Heart left ventricle (tissue), 16 donors: ENCODE data around the gene BCAN. TPM values are rescaled to one million over a fixed set of nuclear protein-coding genes. Genes with fewer than 3 reads are reported as not detected.
"Not testable (repeated sequence)": the region's sequence is repeated elsewhere in the genome, so short reads cannot be mapped to it uniquely, and the experiment has no call there.

ENCODE experiments used
- ATAC-seq, 4 donors: fragments of 200-7000 bp; cut with Tn5 transposase; one replicate each; pipeline ENCODE4 v1.9.1; 2020 to 2022; ENCODE audit warnings: moderate library complexity in 4 of 4, mild to moderate bottlenecking in 3 of 4, moderate number of reproducible peaks in 1 of 4
- DNase-seq, 5 donors: peaks; one replicate each; pipeline ENCODE4 v3.0.0-alpha.2; 2020
- H3K27ac ChIP-seq, 12 donors: fragments of 200-600 bp; sonication (generic) in 4 of 12; one replicate each; pipeline versions ENCODE4 v1.5.0 to v1.8.0; 2016 to 2022; ENCODE audit warnings: mild to moderate bottlenecking in 2 of 12
- H3K27me3 ChIP-seq, 9 donors: fragments of 200-600 bp; sonication (generic) in 2 of 9; one replicate each; pipeline versions ENCODE4 v1.5.1 to v1.8.0; 2016 to 2022; ENCODE audit warnings: mild to moderate bottlenecking in 3 of 9
- H3K36me3 ChIP-seq, 9 donors: fragments of 200-600 bp; sonication (generic) in 2 of 9; one replicate each; pipeline versions ENCODE4 v1.5.0 to v1.8.0; 2018 to 2022; ENCODE audit warnings: mild to moderate bottlenecking in 2 of 9
- H3K4me1 ChIP-seq, 12 donors: fragments of 200-600 bp; sonication (generic) in 4 of 12; one replicate each; pipeline versions ENCODE4 v1.5.0 to v1.8.0; 2016 to 2022; ENCODE audit warnings: mild to moderate bottlenecking in 3 of 12
- H3K4me3 ChIP-seq, 12 donors: fragments of 200-600 bp; sonication (generic) in 4 of 12; one replicate each; pipeline versions ENCODE4 v1.5.0 to v1.8.0; 2017 to 2022; ENCODE audit warnings: mild to moderate bottlenecking in 9 of 12, moderate library complexity in 4 of 12
- H3K9me3 ChIP-seq, 12 donors: fragments of 200-600 bp; sonication (generic) in 4 of 12; one replicate each; pipeline versions ENCODE4 v1.5.0 to v1.8.0; 2016 to 2022; ENCODE audit warnings: mild to moderate bottlenecking in 1 of 12
- POLR2A ChIP-seq, 2 donors: fragments of 450-650 bp; IDR thresholded peaks; one replicate each; pipeline ENCODE4 v1.6.1; 2017; ENCODE audit warnings: antibody characterized with exemption in 2 of 2, mild to moderate bottlenecking in 2 of 2, moderate library complexity in 2 of 2
- WGBS, 4 donors: extraction: QIAGEN DNeasy Blood & Tissue Kit in 2 of 4; methylation state at CpG; one replicate each; pipeline versions ENCODE4 v1.1.5 to v1.1.7; 2013 to 2018; 5-methylcytosine and 5-hydroxymethylcytosine counted together
- intact Hi-C, 10 donors: fragments of 100-400 bp; cut with DNase I; formaldehyde crosslinking; loops; one replicate each; pipeline versions ENCODE4 v1.11.1 to v1.14.2; 2022
- polyA plus RNA-seq, 2 donors: library from polyadenylated mRNA; stranded (reverse); fragments of 200-250 nt; gene quantifications; one replicate each; pipeline ENCODE4 v1.2.3, GENCODE V29; 2013
- total RNA-seq, 9 donors: library from RNA; depleted of rRNA in 2 of 9; stranded (reverse); fragments of >200 nt in 2 of 9; fragmentation: NEBNext Ultra II Directional in 3 of 9; extraction: Animal tissue kit (Norgen Biotek cat#: 25700) in 3 of 9; gene quantifications; one replicate each; pipeline versions ENCODE4 v1.1.0 to v1.2.4, GENCODE V29; 2016 to 2023
- TF ChIP-seq, protein P1 (sequence below), 12 donors: fragments of 200-600 bp; sonication (generic) in 4 of 12; IDR thresholded peaks; one replicate each; pipeline versions ENCODE4 v1.5.0 to v1.8.0; 2018 to 2022; ENCODE audit warnings: antibody characterized with exemption in 12 of 12, mild to moderate bottlenecking in 5 of 12
- donor health status: ischemic (EF 13 %, LVEDD 7.1; RV severe dilation, severe dysfunction).
- donor health status: healthy with polysubstance abuse.
- donor health status: DM: no; HTN: yes; CAD: no.
- donor health status: DM: no; HTN: no; CAD: no.
- donor health status: ischemic (EF 25% LVEDD 6.9; RV normal size, moderate dysfunction).
- donor health status: ischemic (EF 25% LVEDD 5.7; RV mildly dilated, moderate dysfunction).
- donor health status: healthy.
- donor health status: DM: yes; HTN: yes; CAD: no.
- donor health status: ischemic (EF 35%, LVEDD 5.7; RV mildly dilated, moderate dysfunction).
- donor health status: nonischemic (EF 11% LVEDD 7.7; RV severe dilation, severe dysfunction).
- donor health status: DM: yes; HTN: yes; CAD: no.
- donor health status: PGD.
- donor health status: ischemic (EF 29% LVEDD 5.4; RV normal size, mild dysfunction).
- donor health status: nonischemic (EF 23%, LVEDD 6.1; RV moderate dilation, normal function).

BCAN gene
- total and polyA plus RNA-seq, 11 donors = 0.09 to 0.27 (median 0.13) TPM; not detected in 5

DNA sequence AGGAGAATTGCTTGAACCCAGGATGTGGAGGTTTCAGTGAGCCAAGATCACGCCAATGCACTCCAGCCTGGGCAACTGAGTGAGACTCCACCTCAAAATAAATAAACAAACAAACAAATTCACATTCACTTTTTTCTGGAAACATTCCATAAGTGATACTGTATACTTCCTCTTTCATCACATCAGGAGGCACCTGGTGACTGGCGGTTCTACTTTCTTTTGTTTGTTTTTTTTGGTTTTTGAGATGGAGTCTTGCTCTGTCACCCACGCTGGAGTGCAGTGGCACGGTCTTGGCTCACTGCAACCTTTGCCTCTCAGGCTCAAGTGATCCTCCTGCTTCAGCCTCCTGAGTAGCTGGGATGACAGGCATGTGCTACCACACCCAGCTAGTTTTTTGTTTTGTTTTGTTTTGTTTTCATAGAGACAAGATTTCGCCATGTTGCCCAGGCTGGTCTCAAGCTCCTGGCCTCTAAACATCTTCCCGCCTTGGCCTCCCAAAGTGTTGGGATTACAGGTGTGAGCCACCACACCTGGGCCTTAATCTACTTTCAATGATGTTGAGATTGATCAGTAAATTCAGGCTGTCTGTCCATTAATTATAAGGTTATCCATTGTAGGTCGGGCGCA, 12.0 kb upstream of the BCAN start:
- Histone ChIP-seq H3K27me3 (peaks cover 9 to 84% (median 37%) of the 10 kb centered on the region in 9 donors), H3K9me3 (no peaks in the 10 kb centered on the region), H3K27ac (no peak overlapping the region), H3K4me3 (no peak overlapping the region), H3K4me1 (peaks cover 3 to 13% (median 8%) of the 10 kb centered on the region in 12 donors), H3K36me3 (no peaks in the 10 kb centered on the region)
- DNase-seq (no peak), ATAC-seq (no peak)
- TF ChIP-seq POLR2A (IDR thresholded peaks at IDR 0.05) = no peak
- TF ChIP-seq, protein P1, sequence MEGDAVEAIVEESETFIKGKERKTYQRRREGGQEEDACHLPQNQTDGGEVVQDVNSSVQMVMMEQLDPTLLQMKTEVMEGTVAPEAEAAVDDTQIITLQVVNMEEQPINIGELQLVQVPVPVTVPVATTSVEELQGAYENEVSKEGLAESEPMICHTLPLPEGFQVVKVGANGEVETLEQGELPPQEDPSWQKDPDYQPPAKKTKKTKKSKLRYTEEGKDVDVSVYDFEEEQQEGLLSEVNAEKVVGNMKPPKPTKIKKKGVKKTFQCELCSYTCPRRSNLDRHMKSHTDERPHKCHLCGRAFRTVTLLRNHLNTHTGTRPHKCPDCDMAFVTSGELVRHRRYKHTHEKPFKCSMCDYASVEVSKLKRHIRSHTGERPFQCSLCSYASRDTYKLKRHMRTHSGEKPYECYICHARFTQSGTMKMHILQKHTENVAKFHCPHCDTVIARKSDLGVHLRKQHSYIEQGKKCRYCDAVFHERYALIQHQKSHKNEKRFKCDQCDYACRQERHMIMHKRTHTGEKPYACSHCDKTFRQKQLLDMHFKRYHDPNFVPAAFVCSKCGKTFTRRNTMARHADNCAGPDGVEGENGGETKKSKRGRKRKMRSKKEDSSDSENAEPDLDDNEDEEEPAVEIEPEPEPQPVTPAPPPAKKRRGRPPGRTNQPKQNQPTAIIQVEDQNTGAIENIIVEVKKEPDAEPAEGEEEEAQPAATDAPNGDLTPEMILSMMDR (IDR thresholded peaks at IDR 0.05) = no peak
- intact Hi-C loops = loop anchor here in 4 of 10 donors (2.0 to 10.0 kb wide), 4 partner anchors 27 to 97 kb away; partner anchors contain the start of genes ISG20L2 (in 2 of the 4), METTL25B (in 2 of the 4) and NES (in 1 of the 4)
- WGBS, 4 donors = 82 to 89% (median 83%) methylated on average over 8 of the region's 8 CpGs

DNA sequence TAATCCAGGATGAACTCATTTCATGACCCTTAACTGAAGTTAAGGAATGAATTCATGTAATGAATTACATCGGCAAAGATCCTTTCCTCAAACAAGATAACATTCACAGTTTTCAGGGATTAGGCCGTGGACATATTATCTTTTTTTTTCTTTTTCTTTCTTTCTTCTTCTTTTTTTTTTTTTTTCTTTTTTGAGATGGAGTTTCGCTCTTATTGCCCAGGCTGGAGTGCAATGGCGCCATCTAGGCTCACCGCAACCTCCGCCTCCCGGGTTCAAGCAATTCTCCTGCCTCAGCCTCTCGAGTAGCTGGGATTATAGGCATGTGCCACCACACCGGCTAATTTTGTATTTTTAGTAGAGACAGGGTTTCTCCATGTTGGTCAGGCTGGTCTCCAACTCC, 10.8 kb upstream of the BCAN start:
- H3K4me1 ChIP-seq, H3K27ac ChIP-seq, H3K36me3 ChIP-seq, DNase-seq, intact Hi-C loops, ATAC-seq, H3K9me3 ChIP-seq, H3K4me3 ChIP-seq: not testable (repeated sequence)
- peaks cover 6 to 81% (median 26%) of the 10 kb centered on the region in 9 donors for H3K27me3 ChIP-seq
- WGBS, 4 donors = 51 to 57% (median 55%) methylated on average over 9 of the region's 9 CpGs

DNA sequence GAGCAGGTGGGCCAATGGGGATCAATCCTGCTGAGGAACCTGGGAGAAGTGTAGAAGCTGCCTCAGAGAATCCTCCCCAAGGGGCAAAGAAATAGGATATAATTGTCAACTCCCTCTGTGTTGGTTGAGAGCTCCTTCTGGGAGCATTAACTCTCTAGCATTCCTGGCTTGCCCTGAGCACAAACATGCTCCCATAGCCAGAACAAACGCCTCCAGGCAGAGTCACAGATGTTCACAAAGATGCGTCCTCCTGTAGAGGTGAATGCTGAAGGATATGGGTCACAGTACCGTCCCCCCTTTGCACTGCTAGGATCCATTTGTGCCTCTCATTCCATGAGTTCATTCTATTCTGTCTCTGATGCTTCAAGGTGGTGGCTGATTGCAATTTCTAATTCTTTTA, 9.6 kb upstream of the BCAN start:
- no peaks in the 10 kb centered on the region for H3K36me3 ChIP-seq
- no peaks in the 10 kb centered on the region for H3K9me3 ChIP-seq
- no peaks in the 10 kb centered on the region for H3K4me1 ChIP-seq
- TF ChIP-seq POLR2A (IDR thresholded peaks at IDR 0.05) = no peak
- TF ChIP-seq, protein P1 (IDR thresholded peaks at IDR 0.05) = no peak
- DNase-seq = no peak
- no peak for ATAC-seq
- intact Hi-C loops = no loop called here
- 65 to 80% (median 69%) methylated on average over 3 of the region's 3 CpGs for WGBS, 4 donors
- peaks cover 6 to 73% (median 16%) of the 10 kb centered on the region in 9 donors for H3K27me3 ChIP-seq
- H3K27ac ChIP-seq = no peak overlapping the region
- no peak overlapping the region for H3K4me3 ChIP-seq

DNA sequence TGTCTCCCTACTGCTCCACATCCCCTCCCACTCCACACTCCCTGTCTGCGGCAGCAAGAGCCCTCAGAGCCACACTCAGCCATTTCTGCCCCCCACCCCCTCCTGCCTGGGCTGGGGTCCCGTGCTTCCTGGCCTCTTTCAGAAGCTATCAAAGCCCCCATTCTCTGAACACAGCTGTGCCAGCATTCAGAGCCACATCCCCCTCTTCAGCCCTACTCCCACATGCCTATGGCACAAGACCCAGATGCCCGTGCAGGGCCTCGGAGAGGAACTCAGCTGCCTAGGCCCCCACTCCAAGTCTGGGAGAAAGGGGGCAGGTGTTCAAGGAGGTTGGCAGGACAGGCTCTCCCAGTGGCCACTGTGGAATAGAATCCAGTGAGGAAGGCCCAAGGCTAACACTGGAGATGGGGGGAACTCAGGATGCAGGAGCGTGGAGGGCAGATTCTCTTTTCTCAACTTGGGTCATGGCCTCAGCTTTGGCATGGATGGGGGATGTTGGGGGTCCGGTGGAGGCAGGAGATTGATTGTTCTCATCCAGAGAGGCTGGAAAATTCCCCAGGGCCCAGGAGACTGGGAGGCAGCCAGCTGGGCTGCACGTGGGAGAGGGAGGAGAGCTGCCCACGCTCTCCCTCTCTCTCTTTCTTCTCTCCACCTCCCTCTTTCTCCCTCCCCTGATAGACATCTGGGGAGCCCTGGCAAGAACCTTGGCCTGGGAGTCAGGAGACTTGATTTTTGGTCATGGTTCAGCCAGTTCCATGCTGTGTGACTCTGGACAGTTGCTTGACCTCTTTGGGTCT, 3.5 kb upstream of the BCAN start:
- no peak for TF ChIP-seq POLR2A (IDR thresholded peaks at IDR 0.05)
- TF ChIP-seq, protein P1 (IDR thresholded peaks at IDR 0.05) = no peak
- Histone ChIP-seq H3K9me3 (no peaks in the 10 kb centered on the region), H3K27ac (no peak overlapping the region), H3K4me3 (no peak overlapping the region), H3K36me3 (no peaks in the 10 kb centered on the region), H3K4me1 (peaks cover 0 to 19% (median 13%) of the 10 kb centered on the region in 12 donors), H3K27me3 (peaks cover 24 to 85% (median 50%) of the 10 kb centered on the region in 9 donors)
- ATAC-seq = no peak
- intact Hi-C loops = no loop called here
- DNase-seq = no peak
- 57 to 66% (median 62%) methylated on average over 8 of the region's 8 CpGs for WGBS, 4 donors
